ENCODE data around the gene PRKCH. TPM values are rescaled to one million over a fixed set of nuclear protein-coding genes. Genes with fewer than 3 reads are reported as not detected.

The PRKCH gene
- polyA plus RNA-seq, 1 donor from 2014 or later = 2.0 TPM

- H3K36me3 ChIP-seq (ENCODE audit: insufficient read depth, low read length) = no peaks in the 10 kb centered on the region
- no peak for TF ChIP-seq SMC3 (conservative IDR thresholded peaks at IDR 0.05; ENCODE audit: poor library complexity)
- TF ChIP-seq EP300 (conservative IDR thresholded peaks at IDR 0.05; ENCODE audit: poor library complexity, severe bottlenecking) = no peak
- TF ChIP-seq TAF1 (IDR thresholded peaks at IDR 0.05; ENCODE audit: low read depth) = no peak
- TF ChIP-seq RAD21 (conservative IDR thresholded peaks at IDR 0.05) = no peak
- TF ChIP-seq REST (IDR thresholded peaks at IDR 0.05; ENCODE audit: borderline replicate concordance) = no peak
- no peak for TF ChIP-seq EZH2 (IDR thresholded peaks at IDR 0.05; ENCODE audit: borderline replicate concordance, insufficient read depth, low read length, poor library complexity, severe bottlenecking)
- TF ChIP-seq POLR2AphosphoS5 (IDR thresholded peaks at IDR 0.05) = no peak
- no peak for TF ChIP-seq MXI1 (conservative IDR thresholded peaks at IDR 0.05; ENCODE audit: poor library complexity, severe bottlenecking)
These were observed 208.9 kb downstream of the PRKCH start for GRCh38 chr14:61530296-61530695.

GRCh38 chr14:61530896-61531295 lies 209.5 kb downstream of the PRKCH start:
- Histone ChIP-seq H3K9me3 (ENCODE audit: low read length) (no peaks in the 10 kb centered on the region), H3F3A (ENCODE audit: insufficient read depth, low read length, poor library complexity, severe bottlenecking) (no peaks in the 10 kb centered on the region), H2AFZ (ENCODE audit: low read depth, low read length) (no peak overlapping the region), H3K9ac (ENCODE audit: low read length) (no peak overlapping the region), H3K9me2 (ENCODE audit: insufficient read depth, low read length) (no peaks in the 10 kb centered on the region), H3K4me2 (ENCODE audit: low read length) (no peak overlapping the region), H3K36me3 (ENCODE audit: insufficient read depth, low read length) (no peaks in the 10 kb centered on the region), H3K4me3 (ENCODE audit: low read length) (no peak overlapping the region), H3K27ac (ENCODE audit: low read length) (no peak overlapping the region), H3K79me2 (replicated peaks; ENCODE audit: insufficient read depth, low read length) (no peaks in the 10 kb centered on the region), H4K20me1 (ENCODE audit: insufficient read depth) (no peaks in the 10 kb centered on the region), H3K27me3 (ENCODE audit: insufficient read depth, low read depth, low read length) (no peaks in the 10 kb centered on the region)
- TF ChIP-seq CTCF (IDR thresholded peaks at IDR 0.05; ENCODE audit: poor library complexity, severe bottlenecking) (no peak), MXI1 (conservative IDR thresholded peaks at IDR 0.05; ENCODE audit: poor library complexity, severe bottlenecking) (no peak), SMC3 (conservative IDR thresholded peaks at IDR 0.05; ENCODE audit: poor library complexity) (no peak), EZH2 (IDR thresholded peaks at IDR 0.05; ENCODE audit: borderline replicate concordance, insufficient read depth, low read length, poor library complexity, severe bottlenecking) (no peak), EP300 (conservative IDR thresholded peaks at IDR 0.05; ENCODE audit: poor library complexity, severe bottlenecking) (no peak), RAD21 (conservative IDR thresholded peaks at IDR 0.05) (no peak), TAF1 (IDR thresholded peaks at IDR 0.05; ENCODE audit: low read depth) (no peak), POLR2AphosphoS5 (IDR thresholded peaks at IDR 0.05) (no peak), REST (IDR thresholded peaks at IDR 0.05; ENCODE audit: borderline replicate concordance) (no peak)

More at GRCh38 chr14:61530296-61530695, 208.9 kb downstream of the PRKCH start:
- Histone ChIP-seq H3K9me2 (ENCODE audit: insufficient read depth, low read length) (no peaks in the 10 kb centered on the region), H3K9me3 (ENCODE audit: low read length) (no peaks in the 10 kb centered on the region), H3K9ac (ENCODE audit: low read length) (no peak overlapping the region), H4K20me1 (ENCODE audit: insufficient read depth) (no peaks in the 10 kb centered on the region), H3K27me3 (ENCODE audit: insufficient read depth, low read depth, low read length) (no peaks in the 10 kb centered on the region), H3K4me2 (ENCODE audit: low read length) (no peak overlapping the region), H3K27ac (ENCODE audit: low read length) (no peak overlapping the region), H3K79me2 (replicated peaks; ENCODE audit: insufficient read depth, low read length) (no peaks in the 10 kb centered on the region), H3F3A (ENCODE audit: insufficient read depth, low read length, poor library complexity, severe bottlenecking) (no peaks in the 10 kb centered on the region), H3K4me3 (ENCODE audit: low read length) (no peak overlapping the region), H2AFZ (ENCODE audit: low read depth, low read length) (no peak overlapping the region)
